Calu3 (cell line): ENCODE data around the gene BCL11A. TPM values are rescaled to one million over a fixed set of nuclear protein-coding genes. Genes with fewer than 3 reads are reported as not detected.

ENCODE experiments used
- BruUV-seq: library from RNA; stranded (reverse); fragments of 400-500 nt; replicated peaks from 2 replicates; lab custom pipeline; 2021; lab: Mats Ljungman, UMichigan
- CTCF ChIA-PET: fragments of 300-600 bp; sonication (Branson Sonifier 250); formaldehyde crosslinking; loops from one replicate; lab custom pipeline; 2022; ENCODE audit warnings: antibody characterized with exemption; lab: Charles Lee
- DNase-seq: peaks from one replicate; pipeline ENCODE4 v3.0.0; 2022
- H3K27ac Mint-ChIP-seq: one replicate; pipeline ENCODE4 v1.8.0; 2022; ENCODE audit warnings: mixed read lengths; ENCODE audit not compliant: unreplicated experiment
- H3K27me3 Mint-ChIP-seq: one replicate; pipeline ENCODE4 v1.8.0; 2022; ENCODE audit warnings: mixed read lengths; ENCODE audit not compliant: unreplicated experiment
- H3K36me3 Mint-ChIP-seq: one replicate; pipeline ENCODE4 v1.8.0; 2022; ENCODE audit warnings: mild to moderate bottlenecking, moderate library complexity, mixed read lengths; ENCODE audit not compliant: insufficient read depth, unreplicated experiment
- H3K4me1 Mint-ChIP-seq: one replicate; pipeline ENCODE4 v1.8.0; 2022; ENCODE audit warnings: mild to moderate bottlenecking, low read depth, mixed read lengths; ENCODE audit not compliant: unreplicated experiment
- H3K4me3 Mint-ChIP-seq: one replicate; pipeline ENCODE4 v1.8.0; 2022; ENCODE audit warnings: mild to moderate bottlenecking, low read depth, moderate library complexity, mixed read lengths; ENCODE audit not compliant: unreplicated experiment
- H3K9me3 Mint-ChIP-seq: one replicate; pipeline ENCODE4 v1.8.0; 2022; ENCODE audit warnings: low read depth, mixed read lengths; ENCODE audit not compliant: unreplicated experiment
- intact Hi-C: fragments of 100-400 bp; cut with micrococcal nuclease; formaldehyde crosslinking; loops from one replicate; pipeline ENCODE4 v1.10.0; 2022; ENCODE audit not compliant: unreplicated experiment
- total RNA-seq: library from RNA; stranded (reverse); gene quantifications from 2 replicates; pipeline ENCODE4 v1.2.3, GENCODE V29; 2022
- TF ChIP-seq, protein P1 (sequence below): fragments of 200-600 bp; IDR thresholded peaks from one replicate; pipeline ENCODE4 v1.8.0; 2022; ENCODE audit warnings: antibody characterized with exemption; ENCODE audit not compliant: unreplicated experiment

Gene BCL11A
- total RNA-seq, 1 experiment from 2014 or later: 8.5 TPM

DNA sequence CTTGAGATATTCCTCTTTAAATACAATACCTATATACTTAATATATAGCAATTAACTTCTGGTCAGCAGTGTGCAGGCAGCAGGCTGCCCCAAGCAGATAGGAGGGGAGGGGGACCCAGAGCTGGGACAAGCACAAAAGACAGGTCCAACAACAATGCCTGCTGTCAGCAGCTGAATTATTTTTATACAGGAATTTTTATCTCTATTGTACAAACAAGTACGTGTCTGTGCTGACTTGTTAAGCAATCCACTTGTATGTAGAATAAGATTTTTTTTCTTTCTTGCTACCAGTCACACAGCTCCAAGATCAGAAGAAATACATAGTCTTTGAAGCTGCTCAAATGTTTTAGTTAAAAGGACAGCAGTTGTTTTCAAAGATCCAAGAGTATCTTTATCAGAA is 16.7 kb downstream of the BCL11A start:
- intact Hi-C loops: no loop called here
- Mint-ChIP-seq H3K9me3 (no peaks in the 10 kb centered on the region), H3K27ac (no peak overlapping the region), H3K4me1 (peaks cover 14% of the 10 kb centered on the region), H3K27me3 (peaks cover 77% of the 10 kb centered on the region), H3K36me3 (no peaks in the 10 kb centered on the region), H3K4me3 (no peak overlapping the region)
- CTCF ChIA-PET: no interaction called here
- BruUV-seq: no TSS peak
- TF ChIP-seq, protein P1, sequence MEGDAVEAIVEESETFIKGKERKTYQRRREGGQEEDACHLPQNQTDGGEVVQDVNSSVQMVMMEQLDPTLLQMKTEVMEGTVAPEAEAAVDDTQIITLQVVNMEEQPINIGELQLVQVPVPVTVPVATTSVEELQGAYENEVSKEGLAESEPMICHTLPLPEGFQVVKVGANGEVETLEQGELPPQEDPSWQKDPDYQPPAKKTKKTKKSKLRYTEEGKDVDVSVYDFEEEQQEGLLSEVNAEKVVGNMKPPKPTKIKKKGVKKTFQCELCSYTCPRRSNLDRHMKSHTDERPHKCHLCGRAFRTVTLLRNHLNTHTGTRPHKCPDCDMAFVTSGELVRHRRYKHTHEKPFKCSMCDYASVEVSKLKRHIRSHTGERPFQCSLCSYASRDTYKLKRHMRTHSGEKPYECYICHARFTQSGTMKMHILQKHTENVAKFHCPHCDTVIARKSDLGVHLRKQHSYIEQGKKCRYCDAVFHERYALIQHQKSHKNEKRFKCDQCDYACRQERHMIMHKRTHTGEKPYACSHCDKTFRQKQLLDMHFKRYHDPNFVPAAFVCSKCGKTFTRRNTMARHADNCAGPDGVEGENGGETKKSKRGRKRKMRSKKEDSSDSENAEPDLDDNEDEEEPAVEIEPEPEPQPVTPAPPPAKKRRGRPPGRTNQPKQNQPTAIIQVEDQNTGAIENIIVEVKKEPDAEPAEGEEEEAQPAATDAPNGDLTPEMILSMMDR: no peak
- no peak for DNase-seq

DNA sequence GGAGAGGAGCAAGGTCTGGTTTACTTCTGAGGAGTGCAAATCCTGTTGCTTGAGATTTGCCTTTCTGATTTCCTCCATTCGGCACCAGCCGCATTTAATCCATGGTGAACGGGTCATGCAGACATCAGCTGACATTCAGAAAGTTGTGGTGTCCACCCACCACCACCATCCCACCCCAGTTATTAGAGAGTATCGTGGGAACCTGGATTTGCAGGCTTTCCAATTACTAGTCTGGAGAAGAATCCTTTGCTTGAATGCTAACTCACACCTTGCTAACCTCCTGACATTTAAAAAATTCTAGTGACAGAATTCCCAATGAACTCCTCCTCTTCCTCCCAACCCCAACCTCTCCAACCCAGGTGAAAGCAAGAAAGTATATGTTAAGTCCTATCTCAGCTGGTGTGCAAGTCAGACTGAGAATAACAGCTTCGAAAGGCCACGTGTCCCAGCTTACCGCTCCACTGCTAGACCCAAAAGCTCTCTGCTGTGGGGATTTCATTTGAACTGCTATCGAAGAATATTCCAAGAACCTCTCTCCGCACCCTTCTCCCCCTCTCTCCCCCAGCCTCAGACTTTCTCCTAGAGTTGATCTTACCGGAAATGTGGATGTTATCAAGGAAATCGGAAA is 17.7 kb downstream of the BCL11A start:
- no peak for DNase-seq
- peaks cover 4% of the 10 kb centered on the region for H3K36me3 Mint-ChIP-seq

DNA sequence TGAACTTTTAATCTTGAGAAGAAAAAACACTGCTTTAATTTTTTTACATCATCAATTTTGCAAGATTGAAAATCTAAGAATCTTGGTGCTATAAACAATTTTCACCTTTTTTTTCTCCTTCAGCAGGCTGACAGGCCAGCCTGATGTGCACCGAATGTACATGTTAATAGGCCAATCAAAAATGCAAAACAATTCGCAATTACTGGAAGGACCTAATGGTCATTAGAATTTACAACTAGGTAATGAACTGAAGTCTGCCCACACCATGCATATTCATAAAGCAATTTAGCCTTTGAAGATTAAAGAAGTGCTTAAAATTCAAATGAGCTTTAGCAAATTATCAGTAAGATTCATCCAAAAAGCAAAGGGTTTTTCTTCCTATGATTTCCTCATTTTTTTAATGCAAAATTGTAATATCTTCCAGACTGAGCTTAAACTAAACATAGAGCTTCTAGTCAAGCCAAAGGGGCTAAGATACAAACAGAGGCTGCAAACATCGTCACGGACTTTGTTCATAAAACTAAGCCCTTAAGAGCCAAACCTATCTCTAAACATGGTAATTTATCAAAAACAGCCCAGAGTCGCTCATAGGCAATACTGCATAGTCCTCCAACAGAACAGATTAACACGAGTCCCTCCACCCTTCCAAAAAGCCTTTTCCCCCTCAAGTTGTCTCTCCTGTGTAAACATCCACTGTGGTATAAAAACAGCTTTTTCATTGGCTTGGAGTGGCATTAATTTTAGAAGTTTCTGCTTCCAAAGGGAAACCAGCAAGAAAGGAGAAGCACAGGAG is 18.4 kb downstream of the BCL11A start:
- CTCF ChIA-PET: no interaction called here
- TF ChIP-seq, protein P1: no peak

More for the DNA sequence above, 17.7 kb downstream of the BCL11A start:
- Mint-ChIP-seq H3K27ac (no peak overlapping the region), H3K9me3 (no peaks in the 10 kb centered on the region), H3K4me1 (peaks cover 24% of the 10 kb centered on the region), H3K4me3 (no peak overlapping the region), H3K27me3 (peaks cover 81% of the 10 kb centered on the region)
- TF ChIP-seq, protein P1: no peak
- intact Hi-C loops: no loop called here
- CTCF ChIA-PET: no interaction called here
- no TSS peak for BruUV-seq

DNA sequence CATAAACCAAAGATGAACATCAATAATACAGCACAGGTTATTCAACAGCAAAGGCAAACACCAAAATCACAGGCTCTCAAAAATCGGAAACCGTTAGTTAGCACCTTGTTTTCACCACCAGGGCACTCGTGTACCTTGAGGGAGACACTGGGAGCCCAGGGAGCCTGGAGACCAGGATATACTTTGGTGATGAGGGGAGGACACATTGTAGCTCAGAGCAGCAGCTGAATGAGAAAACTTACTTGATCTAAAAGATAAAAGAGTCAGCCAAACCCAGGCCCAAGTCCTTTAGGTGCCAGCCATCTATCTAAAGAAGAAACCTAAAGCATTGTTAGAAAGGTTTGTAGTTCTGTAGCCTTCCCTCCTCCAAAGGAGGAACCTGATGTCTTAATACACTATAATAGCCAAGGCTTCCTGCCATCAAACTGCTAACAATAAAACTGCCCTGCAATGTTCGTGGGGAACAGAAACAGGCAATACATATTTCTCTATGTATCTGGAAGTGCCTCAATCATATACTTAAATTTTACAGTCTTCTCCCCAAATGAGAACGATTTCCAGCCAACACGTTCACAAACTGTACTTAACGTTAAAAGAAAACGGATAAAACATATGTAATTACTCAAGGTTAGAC is 19.3 kb downstream of the BCL11A start:
- CTCF ChIA-PET: no interaction called here
- H3K9me3 Mint-ChIP-seq: no peaks in the 10 kb centered on the region
- H3K36me3 Mint-ChIP-seq: peaks cover 6% of the 10 kb centered on the region
- no peak overlapping the region for H3K27ac Mint-ChIP-seq
- peaks cover 38% of the 10 kb centered on the region for H3K4me1 Mint-ChIP-seq
- H3K4me3 Mint-ChIP-seq: no peak overlapping the region
- no peak for DNase-seq
- TF ChIP-seq, protein P1: no peak
- H3K27me3 Mint-ChIP-seq: peaks cover 87% of the 10 kb centered on the region
- no TSS peak for BruUV-seq
- intact Hi-C loops: no loop called here

More for the DNA sequence above, 18.4 kb downstream of the BCL11A start:
- DNase-seq: no peak
- Mint-ChIP-seq H3K27me3 (peaks cover 83% of the 10 kb centered on the region), H3K9me3 (no peaks in the 10 kb centered on the region), H3K4me3 (no peak overlapping the region), H3K27ac (no peak overlapping the region), H3K36me3 (peaks cover 6% of the 10 kb centered on the region), H3K4me1 (peaks cover 31% of the 10 kb centered on the region)
- no TSS peak for BruUV-seq
- intact Hi-C loops: no loop called here
